ENCODE results near the gene SLC25A21.

DNA sequence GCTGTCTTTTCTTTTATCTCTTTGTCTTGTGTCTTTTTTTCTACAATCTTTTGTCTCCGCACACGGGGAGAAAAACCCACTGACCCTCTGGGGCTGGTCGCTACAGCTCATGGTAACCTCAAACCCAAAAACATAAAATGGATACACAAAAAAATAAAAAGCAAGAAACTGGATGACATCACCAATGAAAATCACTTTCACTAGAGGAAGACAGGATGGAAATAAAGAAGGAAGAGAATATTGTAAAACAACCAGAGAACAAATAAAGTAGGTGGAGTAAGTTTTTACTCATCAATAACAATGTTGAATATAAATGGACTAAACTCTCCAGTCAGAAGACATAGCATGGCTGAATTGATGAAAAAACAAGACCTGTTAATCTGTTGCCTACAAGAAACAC lies 42.9 kb upstream of the SLC25A21 start:
- no peak for TF ChIP-seq EZH2 (IDR thresholded peaks at IDR 0.05; ENCODE audit: low read length, missing control alignments)
- TF ChIP-seq, protein P1, sequence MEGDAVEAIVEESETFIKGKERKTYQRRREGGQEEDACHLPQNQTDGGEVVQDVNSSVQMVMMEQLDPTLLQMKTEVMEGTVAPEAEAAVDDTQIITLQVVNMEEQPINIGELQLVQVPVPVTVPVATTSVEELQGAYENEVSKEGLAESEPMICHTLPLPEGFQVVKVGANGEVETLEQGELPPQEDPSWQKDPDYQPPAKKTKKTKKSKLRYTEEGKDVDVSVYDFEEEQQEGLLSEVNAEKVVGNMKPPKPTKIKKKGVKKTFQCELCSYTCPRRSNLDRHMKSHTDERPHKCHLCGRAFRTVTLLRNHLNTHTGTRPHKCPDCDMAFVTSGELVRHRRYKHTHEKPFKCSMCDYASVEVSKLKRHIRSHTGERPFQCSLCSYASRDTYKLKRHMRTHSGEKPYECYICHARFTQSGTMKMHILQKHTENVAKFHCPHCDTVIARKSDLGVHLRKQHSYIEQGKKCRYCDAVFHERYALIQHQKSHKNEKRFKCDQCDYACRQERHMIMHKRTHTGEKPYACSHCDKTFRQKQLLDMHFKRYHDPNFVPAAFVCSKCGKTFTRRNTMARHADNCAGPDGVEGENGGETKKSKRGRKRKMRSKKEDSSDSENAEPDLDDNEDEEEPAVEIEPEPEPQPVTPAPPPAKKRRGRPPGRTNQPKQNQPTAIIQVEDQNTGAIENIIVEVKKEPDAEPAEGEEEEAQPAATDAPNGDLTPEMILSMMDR (conservative IDR thresholded peaks at IDR 0.05 in 1 of 2, IDR thresholded peaks at IDR 0.05 in 1 of 2; ENCODE audit: low read depth in 1 of 2, low read length in 2 of 2): no peak
